GM23248 (cell line): ENCODE results near the gene SLC17A2. TPM values are rescaled to one million over a fixed set of nuclear protein-coding genes. Genes with fewer than 3 reads are reported as not detected.

Experiments
- DNase-seq: peaks from one replicate; pipeline ENCODE4 v3.0.0-alpha.2; 2015
- H2AFZ ChIP-seq: fragments of 200-600 bp; sonication (generic); 2 replicates; pipeline ENCODE4 v1.6.1; 2016; ENCODE audit warnings: antibody characterized with exemption
- H3F3A ChIP-seq: fragments of 200-600 bp; sonication (generic); 2 replicates; pipeline ENCODE4 v1.6.1; 2016; ENCODE audit warnings: mild to moderate bottlenecking, antibody characterized with exemption, mixed run types; ENCODE audit not compliant: insufficient read depth
- H3K27ac ChIP-seq: fragments of 200-600 bp; sonication (generic); 2 replicates; pipeline ENCODE4 v1.5.1; 2016; ENCODE audit warnings: mild to moderate bottlenecking
- H3K27me3 ChIP-seq: fragments of 200-600 bp; sonication (generic); replicated peaks from 2 replicates; pipeline ENCODE4 v1.6.1; 2016; ENCODE audit warnings: mild to moderate bottlenecking; ENCODE audit not compliant: insufficient read depth
- H3K36me3 ChIP-seq: fragments of 200-600 bp; sonication (generic); 2 replicates; pipeline ENCODE4 v1.6.1; 2016; ENCODE audit warnings: low read depth, mild to moderate bottlenecking
- H3K4me1 ChIP-seq: fragments of 200-600 bp; sonication (generic); 2 replicates; pipeline ENCODE4 v1.6.1; 2016; ENCODE audit warnings: mild to moderate bottlenecking; ENCODE audit not compliant: insufficient read depth
- H3K4me2 ChIP-seq: fragments of 200-600 bp; sonication (generic); one replicate; pipeline ENCODE4 v1.6.1; 2016; ENCODE audit warnings: mild to moderate bottlenecking; ENCODE audit not compliant: unreplicated experiment
- H3K4me3 ChIP-seq: fragments of 200-600 bp; sonication (generic); 2 replicates; pipeline ENCODE4 v1.5.1; 2016; ENCODE audit warnings: mild to moderate bottlenecking
- H3K79me2 ChIP-seq: fragments of 200-600 bp; sonication (generic); 2 replicates; pipeline ENCODE4 v1.6.1; 2016; ENCODE audit warnings: mild to moderate bottlenecking; ENCODE audit not compliant: insufficient read depth
- H3K9ac ChIP-seq: fragments of 200-600 bp; sonication (generic); 2 replicates; pipeline ENCODE4 v1.6.1; 2016; ENCODE audit warnings: mild to moderate bottlenecking
- H3K9me2 ChIP-seq: fragments of 200-600 bp; sonication (generic); 2 replicates; pipeline ENCODE4 v1.6.1; 2016; ENCODE audit warnings: mixed run types, mild to moderate bottlenecking, moderate library complexity; ENCODE audit not compliant: insufficient read depth
- H3K9me3 ChIP-seq: fragments of 200-600 bp; sonication (generic); one replicate; pipeline ENCODE4 v1.6.1; 2017; ENCODE audit warnings: low read depth
- H4K20me1 ChIP-seq: fragments of 200-600 bp; sonication (generic); 2 replicates; pipeline ENCODE4 v1.6.0; 2016; ENCODE audit not compliant: insufficient read depth
- EZH2 ChIP-seq: fragments of 200-600 bp; sonication (generic); IDR thresholded peaks from 2 replicates; pipeline ENCODE4 v1.6.1; 2018; ENCODE audit warnings: antibody characterized with exemption, mild to moderate bottlenecking; ENCODE audit not compliant: insufficient read depth, poor library complexity, severe bottlenecking
- EZH2phosphoT487 ChIP-seq: fragments of 200-600 bp; sonication (generic); IDR thresholded peaks from 2 replicates; pipeline ENCODE4 v1.6.1; 2018; ENCODE audit warnings: antibody characterized with exemption, moderate library complexity, mild to moderate bottlenecking, low read depth; ENCODE audit not compliant: insufficient read depth
- WGBS, 2 experiments: methylation state at CpG; one replicate each; pipeline ENCODE4 v1.1.6; 2015 to 2017; ENCODE audit warnings: low lambda C conversion rate in 2 of 2, low coverage in 1 of 2; ENCODE audit errors: missing lambda C conversion rate in 2 of 2; 5-methylcytosine and 5-hydroxymethylcytosine counted together
- in situ Hi-C: fragments of 300-500 bp; cut with MboI; formaldehyde crosslinking; loops from 2 replicates; pipeline ENCODE4 v1.15.0; 2020
- polyA plus RNA-seq: library from polyadenylated mRNA; unstranded; fragments of >200 nt; fragmentation: Nextera tagmentation; extraction: Ambion mirVana; gene quantifications from 2 replicates; pipeline ENCODE4 v1.2.1, GENCODE V29; 2016
- total RNA-seq: library from RNA; depleted of rRNA; stranded (reverse); fragments of >200 nt; shearing (Covaris generic); gene quantifications from 2 replicates; pipeline ENCODE4 v1.2.3, GENCODE V29; 2014

The SLC17A2 gene
- total and polyA plus RNA-seq, 2 experiments from 2014 or later: not detected

GRCh38 chr6:25872814-25873213 is 57.7 kb downstream of the SLC17A2 start:
- in situ Hi-C loops: no loop called here

GRCh38 chr6:25869840-25870239 is 60.7 kb downstream of the SLC17A2 start:
- Histone ChIP-seq H3K4me1 (no peaks in the 10 kb centered on the region), H3K9me3 (no peaks in the 10 kb centered on the region), H3K4me3 (no peak overlapping the region), H2AFZ (no peak overlapping the region), H3K4me2 (no peak overlapping the region), H3K9me2 (no peaks in the 10 kb centered on the region), H3F3A (no peaks in the 10 kb centered on the region), H3K36me3 (no peaks in the 10 kb centered on the region), H3K27me3 (peaks cover 4% of the 10 kb centered on the region; the same call in 1 of the 2 replicates), H3K79me2 (no peaks in the 10 kb centered on the region), H3K27ac (no peak overlapping the region), H3K9ac (no peak overlapping the region), H4K20me1 (no peaks in the 10 kb centered on the region)
- TF ChIP-seq EZH2 (no peak), EZH2phosphoT487 (no peak)
- WGBS, 2 experiments: 0% methylated on average over 1 of the region's 1 CpG
- in situ Hi-C loops: no loop called here
- no peak for DNase-seq

More at GRCh38 chr6:25872814-25873213, 57.7 kb downstream of the SLC17A2 start:
- no peak overlapping the region for H3K4me3 ChIP-seq
- WGBS, 2 experiments: 82 to 94% methylated on average over 1 of the region's 1 CpG
- no peaks in the 10 kb centered on the region; the same call in 1 of the 2 replicates for H3K27me3 ChIP-seq
- DNase-seq: no peak
- H4K20me1 ChIP-seq: no peaks in the 10 kb centered on the region
- no peak overlapping the region for H3K27ac ChIP-seq
- TF ChIP-seq EZH2phosphoT487 (no peak), EZH2 (no peak)
- H3K9me3 ChIP-seq: no peaks in the 10 kb centered on the region
- H3K36me3 ChIP-seq: no peaks in the 10 kb centered on the region
- no peaks in the 10 kb centered on the region for H3K4me1 ChIP-seq
- H3K79me2 ChIP-seq: no peaks in the 10 kb centered on the region
- H3K9ac ChIP-seq: no peak overlapping the region
- H3F3A ChIP-seq: no peaks in the 10 kb centered on the region
- H2AFZ ChIP-seq: no peak overlapping the region
- no peaks in the 10 kb centered on the region for H3K9me2 ChIP-seq
- no peak overlapping the region for H3K4me2 ChIP-seq

GRCh38 chr6:25868436-25869183 is 61.9 kb downstream of the SLC17A2 start:
- Histone ChIP-seq H3F3A (no peaks in the 10 kb centered on the region), H3K4me3 (no peak overlapping the region), H4K20me1 (no peaks in the 10 kb centered on the region), H3K4me1 (no peaks in the 10 kb centered on the region), H3K27ac (no peak overlapping the region), H3K9me2 (no peaks in the 10 kb centered on the region), H2AFZ (no peak overlapping the region), H3K9me3 (no peaks in the 10 kb centered on the region), H3K9ac (no peak overlapping the region), H3K36me3 (no peaks in the 10 kb centered on the region), H3K4me2 (no peak overlapping the region), H3K27me3 (peaks cover 4% of the 10 kb centered on the region; the same call in 1 of the 2 replicates), H3K79me2 (no peaks in the 10 kb centered on the region)
- no peak for TF ChIP-seq EZH2
- TF ChIP-seq EZH2phosphoT487: no peak
- no peak for DNase-seq
- WGBS, 2 experiments: 12 to 17% methylated on average over 3 of the region's 3 CpGs
- in situ Hi-C loops: no loop called here

- in situ Hi-C loops: no loop called here
- no peak overlapping the region for H3K9ac ChIP-seq
- H3K4me2 ChIP-seq: no peak overlapping the region
- no peaks in the 10 kb centered on the region for H3K79me2 ChIP-seq
- WGBS, 2 experiments: 50 to 54% methylated on average over 3 of the region's 3 CpGs
- H2AFZ ChIP-seq: no peak overlapping the region
- no peaks in the 10 kb centered on the region for H3K36me3 ChIP-seq
- TF ChIP-seq EZH2phosphoT487 (no peak), EZH2 (no peak)
- no peak overlapping the region for H3K4me3 ChIP-seq
- H4K20me1 ChIP-seq: no peaks in the 10 kb centered on the region
- no peaks in the 10 kb centered on the region for H3K9me2 ChIP-seq
- no peaks in the 10 kb centered on the region for H3F3A ChIP-seq
- no peaks in the 10 kb centered on the region for H3K9me3 ChIP-seq
- H3K27me3 ChIP-seq: peaks cover 4% of the 10 kb centered on the region; the same call in 1 of the 2 replicates
- H3K27ac ChIP-seq: no peak overlapping the region
- no peak for DNase-seq
- no peaks in the 10 kb centered on the region for H3K4me1 ChIP-seq
These were observed 64.5 kb downstream of the SLC17A2 start for GRCh38 chr6:25866011-25866410.
